Stimulated activated CD8-positive, alpha-beta memory T cell treated with anti-CD3 and anti-CD28 coated beads, Interleukin-12 subunit alpha, Interleukin-12 subunit beta, amount 100 ng/mL, for 1 hour (primary cell): ENCODE results near the gene SGCD.

Experiments
- DNase-seq: peaks from one replicate; pipeline ENCODE4 v3.0.0-alpha.2; 2020; ENCODE audit warnings: low read depth

SGCD gene

DNA sequence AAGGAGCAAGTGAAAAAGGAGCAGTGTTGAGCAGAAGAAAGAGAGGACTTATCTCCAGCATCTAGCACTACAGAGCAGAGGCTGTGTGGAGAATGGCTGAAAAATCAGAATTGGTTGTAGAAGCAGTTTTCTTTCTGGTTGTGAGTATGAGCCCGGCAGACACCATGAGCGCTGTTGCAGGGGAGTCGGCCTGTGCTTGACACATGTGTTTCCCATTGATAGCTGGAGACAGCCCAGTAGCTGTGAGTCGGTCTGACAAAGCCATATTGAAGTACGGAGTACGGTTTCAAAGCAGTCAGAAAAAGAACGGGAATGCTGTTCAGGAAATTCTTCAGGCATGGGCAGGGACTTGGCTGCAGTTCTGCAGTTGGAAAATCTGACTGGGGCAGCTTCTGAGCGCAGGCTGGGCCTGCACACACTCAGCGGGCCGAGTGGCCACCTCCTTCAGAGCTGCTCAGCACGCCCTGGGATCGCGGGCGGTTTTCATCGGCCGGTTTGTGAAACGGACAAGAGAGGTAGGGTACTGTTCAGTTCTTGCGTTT, at the start of gene SGCD:
TSS of gene SGCD (plus strand) at position 447 of the 542 bp plus-strand sequence.
- no peak for DNase-seq

DNA sequence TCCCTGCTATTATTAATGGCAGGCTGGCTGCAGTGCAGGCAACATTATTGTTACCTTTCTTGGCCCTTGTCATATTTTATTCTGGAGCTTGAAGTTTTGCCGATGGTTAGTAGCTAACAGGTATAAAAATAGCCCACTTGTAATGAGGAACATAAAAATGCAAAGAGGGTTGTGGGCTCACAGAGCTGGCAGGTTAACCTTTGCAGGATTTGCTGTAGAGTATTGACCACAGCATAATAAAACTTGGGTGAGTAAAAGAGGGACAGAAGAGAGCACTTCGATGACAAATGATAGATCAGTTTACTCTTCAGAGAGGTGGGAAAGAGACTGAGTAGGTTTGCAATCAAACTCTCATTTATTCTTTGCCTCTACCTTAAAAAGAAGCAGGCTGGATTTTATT, 49.7 kb upstream of the SGCD start:
- DNase-seq: no peak

DNA sequence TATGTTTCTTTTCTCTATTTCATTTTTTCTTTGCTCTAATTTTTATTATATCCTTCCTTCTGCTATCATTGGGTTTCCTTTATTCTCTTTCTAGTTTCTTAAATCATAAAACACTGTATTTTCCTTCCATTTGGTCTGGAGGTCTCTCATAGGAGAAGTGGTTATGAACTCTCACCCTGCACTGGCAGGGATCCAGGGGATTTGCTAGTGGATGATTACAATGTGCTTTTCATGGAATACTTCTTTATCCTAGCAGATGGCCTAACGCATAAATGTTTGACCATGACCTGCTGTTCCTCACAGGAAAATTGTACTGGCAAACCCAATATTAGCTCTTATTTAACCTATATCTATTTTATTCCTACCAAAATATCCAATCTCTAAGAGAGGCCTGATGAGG, 31.5 kb upstream of the SGCD start:
- no peak for DNase-seq

DNA sequence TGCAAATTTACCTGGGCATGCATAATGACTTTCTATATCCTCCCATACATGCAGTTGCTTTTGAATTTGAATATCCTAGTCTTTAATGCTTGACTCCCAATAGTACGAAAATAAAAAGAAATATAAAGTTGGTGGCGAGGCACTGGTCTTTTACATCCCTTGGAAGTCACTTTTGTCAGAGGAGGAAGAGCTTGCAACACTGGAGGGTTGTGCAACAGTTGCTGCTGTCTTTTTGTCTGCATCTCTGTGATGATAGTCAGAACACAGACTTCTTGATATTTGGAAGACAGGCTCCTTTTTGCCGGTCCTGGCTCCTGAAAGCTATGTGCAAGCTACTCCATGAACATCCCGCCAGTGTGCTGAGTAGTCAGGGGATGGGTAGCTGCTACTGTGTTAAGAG, 16.8 kb upstream of the SGCD start:
- no peak for DNase-seq

DNA sequence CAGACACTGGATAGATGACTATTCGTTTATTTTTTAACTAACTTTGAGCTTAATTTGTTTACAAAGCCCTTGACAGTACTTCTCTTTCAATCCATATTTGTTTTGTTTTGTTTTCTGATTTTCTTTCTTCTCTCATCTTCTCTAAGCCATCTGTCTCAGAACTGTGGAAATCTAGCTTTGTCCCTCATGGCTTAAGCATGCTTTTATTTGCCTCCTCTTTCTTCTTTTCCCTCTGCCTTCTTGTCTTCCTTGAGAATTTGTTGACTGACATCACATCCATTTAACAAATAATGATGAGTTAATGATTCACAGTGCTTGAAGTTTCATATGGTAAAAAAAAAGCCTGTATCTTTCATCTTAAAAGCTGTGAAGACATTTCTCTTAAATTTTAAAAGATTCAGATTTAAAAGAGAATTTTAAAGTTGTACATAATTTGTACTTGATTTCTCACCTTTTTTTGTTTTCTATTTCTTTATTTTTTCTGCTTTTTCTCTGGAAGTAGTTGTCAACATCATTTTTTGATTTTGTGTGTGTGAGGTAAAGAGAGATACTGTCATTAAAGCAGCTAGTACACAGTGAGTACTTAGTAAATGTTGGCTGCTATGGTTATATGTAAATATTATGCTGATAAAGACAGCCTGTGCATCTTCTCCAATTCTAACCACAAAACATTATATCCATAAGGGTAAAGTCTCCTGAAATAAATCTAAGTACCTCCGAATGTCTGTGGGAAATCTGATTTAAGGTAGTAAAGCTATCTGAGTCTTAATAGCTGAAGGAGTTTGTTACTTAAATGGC, 13.9 kb upstream of the SGCD start:
- no peak for DNase-seq

DNA sequence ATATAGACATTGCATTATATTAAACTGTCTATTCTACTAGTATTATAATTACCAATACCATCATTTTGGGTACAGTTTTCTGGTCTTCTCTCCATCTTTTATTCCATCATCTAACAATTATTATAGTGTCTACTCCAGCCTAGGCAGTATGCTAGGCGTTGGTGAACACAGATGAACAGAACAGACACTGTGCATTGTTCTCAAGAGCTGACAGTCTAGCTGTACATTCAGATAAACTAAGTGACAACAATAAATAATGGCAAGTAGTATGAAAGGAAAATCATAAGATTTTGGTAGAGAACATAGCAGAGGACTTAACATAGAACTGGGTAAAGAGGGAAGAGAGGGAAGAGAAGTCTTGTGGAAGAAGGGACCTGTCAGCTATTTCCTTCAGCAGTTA, 12.5 kb upstream of the SGCD start:
- no peak for DNase-seq

DNA sequence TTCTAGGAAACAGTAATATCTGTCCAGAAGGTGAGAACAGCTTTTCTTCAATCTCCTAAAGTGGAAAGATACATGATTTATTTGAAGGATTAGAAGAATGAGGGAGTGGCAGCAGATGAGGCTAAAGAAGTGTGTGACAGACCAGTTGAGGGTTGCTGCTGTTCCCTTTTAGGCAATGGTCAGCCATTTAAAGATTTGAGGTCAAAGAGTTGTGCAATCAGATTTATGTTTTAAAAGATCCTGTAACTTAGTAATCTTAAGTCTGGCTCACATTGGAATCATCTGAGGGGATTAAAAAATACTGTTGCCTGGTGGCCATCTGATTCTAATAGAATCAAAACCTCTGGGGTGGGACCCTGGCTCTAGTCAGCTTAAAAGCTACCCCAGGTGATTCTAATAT, 4.3 kb upstream of the SGCD start:
- no peak for DNase-seq

DNA sequence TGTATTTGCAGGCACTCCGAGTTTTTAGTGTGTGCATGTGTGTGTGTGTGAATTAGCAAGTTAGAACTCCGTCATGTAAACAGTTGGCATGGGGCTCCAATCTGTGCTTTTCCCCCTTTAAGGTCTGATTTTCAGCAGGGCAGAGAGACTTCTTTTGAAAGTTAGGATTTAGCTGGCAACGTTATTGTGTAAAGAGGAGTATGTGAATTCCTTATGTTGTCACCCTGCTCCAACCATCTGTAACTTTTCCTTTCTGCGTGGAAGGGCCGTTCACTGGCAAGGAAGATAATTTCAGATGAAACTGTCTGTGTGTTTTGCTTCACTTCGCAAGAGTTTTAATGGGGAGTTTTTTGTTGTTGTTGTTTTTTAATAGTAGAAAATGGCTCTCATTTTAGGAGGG, 332 bp downstream of the SGCD start:
- no peak for DNase-seq

DNA sequence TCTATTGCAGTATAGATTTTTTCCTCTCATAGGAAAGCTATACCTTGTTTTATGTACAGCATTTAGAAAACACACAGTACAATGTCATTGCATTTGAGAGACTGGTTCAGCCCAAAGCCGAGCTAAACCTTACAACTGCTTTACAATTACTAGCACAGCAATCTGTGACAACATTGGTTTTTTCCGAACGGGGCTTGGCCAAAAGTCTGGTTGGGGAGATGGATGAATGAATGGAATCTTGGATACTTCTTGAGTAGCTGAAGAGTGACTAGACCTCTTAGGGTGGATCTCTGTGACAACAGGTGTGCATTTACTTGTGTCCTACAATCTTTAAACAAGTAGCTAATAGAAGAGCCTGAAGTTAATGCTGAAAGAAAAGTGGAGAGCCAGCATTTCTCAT, 1.2 kb downstream of the SGCD start:
- DNase-seq: no peak

DNA sequence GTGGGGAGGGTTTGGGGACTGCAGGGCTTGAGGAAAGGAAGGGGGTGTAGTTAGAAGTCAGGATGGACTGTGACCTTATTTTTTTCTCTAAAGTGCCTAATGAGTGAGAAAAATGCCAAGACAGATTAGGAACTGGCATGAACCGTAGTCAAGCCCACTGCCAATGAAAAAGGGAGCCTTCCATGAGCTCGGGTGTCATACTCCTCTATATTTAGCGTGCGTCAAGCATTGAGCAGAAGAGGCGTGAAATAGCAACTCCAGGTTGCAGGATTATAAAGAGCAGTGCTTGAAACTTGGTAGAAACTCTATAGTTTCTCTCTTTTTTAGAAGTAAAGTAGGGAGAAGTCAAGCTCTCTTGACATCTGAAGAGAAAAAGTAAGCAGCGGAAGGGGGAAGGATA, 1.8 kb downstream of the SGCD start:
- DNase-seq: no peak

DNA sequence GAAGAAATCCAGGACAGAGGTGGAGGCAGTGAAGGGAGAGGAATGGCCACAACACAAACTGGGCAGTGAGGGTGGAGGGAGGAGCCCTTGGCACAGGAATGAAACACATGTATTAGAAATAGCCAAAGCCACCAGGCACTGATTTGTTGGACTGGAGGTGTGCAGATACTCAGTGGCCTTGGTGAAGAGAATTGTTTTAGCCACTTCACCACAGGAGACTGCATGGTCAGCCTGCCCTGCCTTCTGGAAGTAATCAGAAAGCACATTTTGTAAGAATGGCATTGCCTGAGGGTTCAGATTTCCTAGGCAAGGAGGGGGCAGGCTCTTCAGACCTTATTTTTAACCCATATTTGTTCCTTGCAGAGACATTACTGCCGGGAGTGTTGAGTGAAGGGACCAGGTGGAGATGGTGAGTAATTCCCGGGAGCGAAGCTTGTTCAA, 2.2 kb downstream of the SGCD start:
- DNase-seq: no peak

DNA sequence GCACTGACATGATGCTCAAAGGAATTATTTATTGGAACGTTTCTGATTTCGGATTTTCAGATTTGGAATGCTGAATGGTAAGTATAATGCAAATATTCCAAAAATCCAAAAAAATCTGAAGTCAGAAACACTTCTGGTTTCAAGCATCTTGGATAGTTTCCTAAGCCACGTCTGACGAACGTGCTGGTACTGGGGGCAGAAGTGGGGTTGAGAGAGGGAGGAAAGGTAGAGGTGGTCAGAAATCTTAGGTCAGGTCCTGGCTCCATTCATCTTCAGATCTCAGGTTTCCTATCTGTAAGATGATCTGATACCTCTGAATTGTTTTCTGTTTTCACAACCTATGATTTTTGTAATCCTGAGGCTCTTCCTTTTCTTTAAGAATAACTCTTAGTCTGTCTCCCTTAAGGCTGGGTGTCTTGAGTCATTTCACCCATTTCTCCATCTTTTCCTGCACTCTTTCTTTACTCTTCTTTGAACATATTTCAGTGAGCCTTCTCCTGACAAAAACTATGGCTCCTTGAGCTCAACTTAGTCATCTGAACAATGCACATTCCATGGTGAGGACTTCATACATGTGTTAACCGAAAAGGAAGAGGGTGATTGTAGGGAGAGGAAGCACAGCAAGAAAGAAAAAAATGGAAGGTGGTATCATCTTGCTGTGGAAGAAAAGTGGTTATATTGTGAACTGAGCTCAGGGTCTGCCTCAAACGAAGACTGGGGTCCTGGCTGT, 3.3 kb downstream of the SGCD start:
- DNase-seq: no peak

DNA sequence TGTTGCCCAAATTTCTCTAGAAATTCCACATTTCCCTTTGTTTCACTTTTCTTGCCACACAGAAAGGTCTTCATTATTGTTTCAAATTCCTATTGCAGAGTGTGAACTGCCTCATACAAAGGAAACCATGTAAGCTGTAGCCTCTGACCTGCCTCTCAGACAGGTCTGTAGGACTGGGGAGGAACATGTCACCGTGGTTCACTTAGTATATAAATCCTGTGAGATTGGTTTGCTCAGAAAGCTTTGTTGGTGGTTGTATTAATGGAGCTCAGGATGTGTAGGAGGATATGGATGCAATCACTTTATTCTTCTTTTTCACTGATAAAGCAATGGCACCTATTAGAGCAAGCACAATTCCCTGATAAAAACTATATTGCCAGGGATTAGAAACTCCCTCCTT, 4.2 kb downstream of the SGCD start:
- no peak for DNase-seq

DNA sequence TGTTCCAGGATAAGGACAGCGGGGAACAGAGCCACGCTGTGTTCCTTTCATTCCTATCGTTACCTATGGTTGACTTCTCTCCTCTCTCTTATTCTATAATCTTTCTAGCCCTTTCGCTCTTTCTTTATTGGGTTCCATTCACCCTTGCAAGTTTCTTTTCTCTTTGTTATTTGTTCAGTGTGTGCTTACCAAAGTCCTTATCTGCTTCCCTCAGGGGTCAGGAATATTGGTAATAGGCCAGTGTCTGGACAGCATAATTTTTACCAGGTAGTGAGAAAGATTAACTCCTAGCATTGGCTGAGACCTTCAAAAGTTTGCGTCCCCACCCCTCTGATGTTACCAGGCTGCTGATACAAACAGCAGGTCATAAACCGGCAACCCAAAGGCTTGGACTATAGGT, 4.9 kb downstream of the SGCD start:
- DNase-seq: no peak

DNA sequence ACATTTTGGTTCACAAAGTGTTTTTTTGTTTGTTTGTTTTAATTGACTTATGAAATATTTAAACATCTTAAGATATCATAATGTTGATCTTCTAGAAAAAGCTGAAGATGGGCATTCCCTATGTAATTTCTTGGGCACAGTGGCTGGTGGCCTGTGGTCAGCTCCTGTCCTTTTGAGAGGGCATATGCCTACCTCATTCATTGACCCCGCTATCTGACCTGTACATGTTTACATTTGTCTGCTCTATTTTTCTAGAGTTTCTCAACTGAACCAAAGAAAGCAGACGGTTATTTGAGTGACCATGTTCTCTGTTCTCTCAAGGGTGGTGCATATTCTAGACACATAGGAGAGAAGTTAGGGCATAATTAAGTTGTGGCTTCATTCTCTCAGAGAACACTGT, 5.3 kb downstream of the SGCD start:
- no peak for DNase-seq

DNA sequence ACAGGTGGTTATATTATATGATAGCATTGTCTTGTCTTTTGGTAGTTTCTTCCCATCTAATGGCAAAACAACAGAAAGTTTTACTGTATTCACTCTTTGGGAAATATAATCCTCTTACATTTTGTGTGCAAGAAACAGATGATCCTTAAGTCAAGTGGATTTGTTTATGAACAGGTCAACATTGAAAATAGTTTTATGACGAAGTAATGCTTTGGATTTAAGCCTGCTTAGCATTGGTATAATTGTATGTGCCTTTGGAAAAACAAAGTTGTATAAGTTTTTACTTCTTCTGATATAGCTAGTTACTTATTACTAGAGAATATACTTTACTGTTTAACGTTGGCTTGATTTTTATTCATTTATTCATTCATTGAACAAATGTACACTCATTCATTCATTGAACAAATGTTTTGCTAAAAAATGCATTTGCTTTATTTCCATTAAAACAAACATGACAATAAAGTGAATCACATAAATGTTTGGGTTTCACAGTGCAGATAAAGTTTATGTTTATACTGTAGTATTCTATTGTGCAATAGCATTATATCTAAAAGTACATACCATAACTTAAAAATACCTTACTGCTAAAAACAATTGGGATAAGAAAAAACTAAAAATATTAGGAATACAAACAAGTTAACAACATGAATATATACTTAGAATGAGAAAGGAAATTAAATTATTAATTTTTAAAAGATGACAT, 12.3 kb downstream of the SGCD start:
- DNase-seq: no peak

DNA sequence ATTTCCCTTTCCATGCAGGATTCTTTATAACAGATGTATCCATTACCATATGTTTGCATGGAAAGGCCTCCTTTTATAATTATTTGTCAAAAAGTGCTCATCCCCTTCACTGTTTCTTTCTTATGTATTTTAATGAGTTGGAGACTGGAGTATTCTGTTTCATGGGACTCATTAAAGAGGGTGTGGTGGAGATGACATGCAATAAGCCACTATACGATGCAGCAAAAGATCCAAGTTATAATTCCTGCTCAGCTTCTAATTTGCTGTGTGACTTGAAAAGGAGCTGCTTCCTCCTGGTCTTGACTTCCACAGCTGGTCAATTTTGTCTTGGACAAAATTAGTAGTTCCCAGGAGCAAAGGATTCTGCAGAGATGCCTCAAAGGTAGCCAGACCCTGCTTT, 13.9 kb downstream of the SGCD start:
- no peak for DNase-seq

DNA sequence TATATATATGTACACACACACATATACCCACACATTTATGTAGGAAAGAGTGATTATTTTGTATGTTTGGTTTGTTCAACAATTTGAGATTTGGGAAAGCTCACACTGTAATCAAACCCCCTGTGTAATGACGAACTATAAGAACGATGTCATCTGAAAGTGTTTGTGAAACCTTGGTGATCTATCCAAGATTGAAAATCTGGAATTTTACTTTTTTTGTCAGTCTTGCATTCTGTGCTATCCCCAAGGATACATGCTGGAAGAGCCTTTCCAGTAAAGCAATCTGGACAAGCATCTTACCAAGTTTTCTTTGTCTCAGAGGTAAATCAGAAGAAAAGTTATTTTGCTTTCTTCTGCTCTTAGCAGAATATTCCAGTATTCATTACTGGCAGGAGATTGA, 23.3 kb downstream of the SGCD start:
- DNase-seq: no peak

DNA sequence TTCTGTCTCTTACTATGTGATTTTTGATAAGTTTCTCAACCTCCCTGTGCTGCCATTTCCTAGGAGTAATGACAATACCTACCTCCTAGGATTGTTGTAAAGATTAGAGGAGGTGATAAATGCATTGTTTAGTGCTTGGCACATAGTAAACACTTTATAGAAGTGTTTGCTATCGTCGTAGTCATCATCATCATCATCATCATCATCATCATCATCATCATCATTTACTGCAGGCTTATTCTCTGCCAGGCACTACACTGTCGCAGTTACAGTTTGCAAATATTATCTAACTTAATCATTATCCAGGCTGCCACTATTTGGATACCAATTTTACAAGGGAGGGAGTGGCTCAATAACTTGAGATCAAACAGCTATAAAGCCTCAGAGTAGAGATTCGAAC, 24.5 kb downstream of the SGCD start:
- no peak for DNase-seq

DNA sequence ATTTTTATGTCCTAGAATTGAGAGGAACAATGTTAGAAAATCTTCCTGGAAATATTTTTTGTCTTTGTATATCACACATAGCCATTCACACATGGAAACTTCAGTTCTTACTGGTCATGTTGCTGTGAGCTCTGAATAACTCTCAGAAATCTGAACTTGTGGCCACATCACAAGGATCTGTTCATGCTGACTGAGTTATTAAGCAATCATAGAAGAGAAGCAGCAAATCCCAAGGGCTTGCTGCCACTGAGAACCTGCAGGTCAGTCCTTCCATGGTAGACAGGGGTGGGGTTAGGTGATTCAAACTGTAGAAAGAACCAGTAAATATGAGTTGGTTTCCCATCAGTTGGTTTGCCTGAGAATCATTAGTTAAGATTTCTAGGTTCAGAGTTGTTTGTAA, 27.6 kb downstream of the SGCD start:
- DNase-seq: no peak

DNA sequence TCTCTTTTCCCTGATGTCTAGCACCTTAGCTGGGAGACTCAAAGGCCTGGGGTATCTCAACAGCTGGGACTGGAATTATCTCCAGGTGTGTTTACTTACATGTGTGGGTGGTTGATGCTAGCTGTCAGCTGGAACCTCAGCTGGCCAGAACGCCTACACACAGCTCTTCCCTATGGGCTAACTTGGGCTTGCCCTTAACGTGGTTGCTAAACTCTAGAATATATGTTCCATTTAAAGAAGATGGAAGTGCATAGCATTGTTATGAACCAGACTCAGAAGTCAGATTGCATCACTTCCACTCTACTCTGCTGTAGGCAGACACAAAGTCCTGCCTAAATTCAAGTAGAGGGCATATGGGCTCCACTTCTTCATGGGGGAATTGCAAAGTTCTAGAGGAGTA, 29.3 kb downstream of the SGCD start:
- DNase-seq: no peak

DNA sequence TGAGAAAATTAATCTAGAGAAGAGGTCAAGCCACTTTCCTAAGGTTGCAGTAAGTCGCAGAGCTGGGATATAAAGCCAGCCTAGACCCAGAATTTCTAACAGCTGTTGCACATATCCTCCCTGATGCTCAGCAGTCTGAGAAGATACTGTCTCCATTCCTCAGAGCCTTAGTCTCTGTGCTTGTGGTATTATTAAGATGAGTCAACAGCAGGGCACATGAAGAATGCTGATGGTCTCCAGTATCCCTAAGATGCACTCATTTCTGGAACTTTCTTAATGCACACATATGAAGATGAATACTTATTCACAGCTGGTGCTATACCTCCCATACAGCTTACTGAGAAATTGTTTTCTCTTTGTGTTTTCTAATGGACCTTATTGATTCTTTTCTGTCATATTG, 32.5 kb downstream of the SGCD start:
- no peak for DNase-seq
